Spleen (tissue), 7 donors: Measurements from ENCODE around the gene POLRMT.

Source experiments
- CTCF ChIP-seq, 11 experiments: fragments of 200-600 bp in 7 of 11; fragments of 450-650 bp in 4 of 11; sonication (generic) in 4 of 11; IDR thresholded peaks in 8 of 11; conservative IDR thresholded peaks in 3 of 11; 1 replicate in 7 of 11; 2 replicates in 4 of 11; pipeline versions ENCODE4 v1.4.0 to v1.8.0; 2016 to 2021; ENCODE audit warnings: antibody characterized with exemption in 11 of 11, inconsistent platforms in 4 of 11, mild to moderate bottlenecking in 1 of 11
- POLR2A ChIP-seq, 3 donors: fragments of 450-650 bp; IDR thresholded peaks; one replicate each; pipeline ENCODE4 v1.5.1; 2017; ENCODE audit warnings: antibody characterized with exemption in 3 of 3, mild to moderate bottlenecking in 1 of 3
- POLR2AphosphoS5 ChIP-seq, 3 donors: sonication (generic); formaldehyde crosslinking; IDR thresholded peaks; one replicate each; pipeline ENCODE4 v1.5.1; 2017; ENCODE audit warnings: antibody characterized with exemption in 3 of 3
- donor health status: DM: no; HTN: no; CAD: no; lungs with moderate emphysema.
- donor health status: DM: no; HTN: no; CAD: no.
- donor health status: DM: no; HTN: no; CAD: no.

- TF ChIP-seq CTCF (IDR thresholded peaks at IDR 0.05 in 8 of 11, conservative IDR thresholded peaks at IDR 0.05 in 3 of 11) (no peak), POLR2A (IDR thresholded peaks at IDR 0.05) (no peak), POLR2AphosphoS5 (IDR thresholded peaks at IDR 0.05) (no peak)
Measured at GRCh38 chr19:594265-594870, 39.0 kb downstream of the POLRMT start.
